GM19025 (cell line): Measurements from ENCODE around the gene SCD5.

Source experiments
- ATAC-seq: cut with Tn5 transposase; IDR thresholded peaks from one replicate; pipeline ENCODE4 v1.9.1; 2021; ENCODE audit warnings: mild to moderate bottlenecking, low read depth, moderate library complexity; ENCODE audit not compliant: unreplicated experiment

The SCD5 gene

DNA sequence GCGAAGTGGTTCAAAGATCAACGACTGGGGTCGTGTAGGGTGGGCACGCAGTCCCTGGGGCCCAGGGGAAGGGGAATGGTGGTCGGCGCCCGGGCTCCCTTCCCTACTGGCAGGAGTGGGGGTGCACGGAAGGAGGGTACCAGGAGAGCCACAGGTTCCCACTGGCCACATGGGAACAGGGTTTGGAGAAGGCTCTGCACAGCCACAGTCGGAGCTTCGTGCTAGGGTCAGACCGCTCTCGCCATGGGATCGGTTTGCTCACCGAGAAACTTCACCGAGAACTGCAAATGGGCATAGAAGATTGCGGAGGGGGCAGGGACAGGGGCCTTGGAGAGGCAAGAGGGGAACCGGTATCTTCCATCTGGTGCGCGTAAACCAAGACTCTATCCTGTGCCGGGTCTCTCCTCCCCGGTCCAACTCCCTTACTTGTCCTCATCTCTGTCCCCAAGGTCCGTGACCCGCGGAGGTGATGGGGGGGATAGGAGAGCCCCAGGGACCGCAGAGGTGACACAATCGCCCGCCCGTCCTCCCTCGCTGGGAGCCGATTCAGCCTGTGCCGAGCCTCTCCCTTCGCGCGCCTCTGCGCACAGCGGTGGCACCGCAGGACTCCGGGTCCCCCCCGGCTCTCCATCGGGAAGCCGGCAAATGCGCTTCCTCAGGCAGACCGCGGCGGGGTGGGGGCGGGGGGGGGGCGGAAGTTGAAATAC lies 1.0 kb downstream of the SCD5 start:
- no peak for ATAC-seq

DNA sequence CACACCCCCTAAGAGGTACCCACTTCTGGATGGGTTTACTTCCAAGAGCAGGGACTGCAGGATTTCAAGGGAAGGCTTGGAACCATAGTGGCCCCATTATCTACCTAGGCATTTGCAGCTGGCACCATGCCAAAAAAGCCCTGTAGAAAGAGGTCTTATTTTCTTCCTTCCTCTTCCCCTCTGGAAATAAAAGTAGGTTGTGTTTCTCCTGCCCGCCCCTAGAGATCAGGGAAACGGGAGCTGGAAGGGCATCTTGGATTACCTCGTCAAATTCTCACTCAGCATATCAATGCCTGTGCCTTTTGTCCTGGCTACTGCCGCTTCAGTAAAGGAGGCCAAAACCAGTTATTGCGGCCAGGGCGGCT lies 1.6 kb downstream of the SCD5 start:
- no peak for ATAC-seq

DNA sequence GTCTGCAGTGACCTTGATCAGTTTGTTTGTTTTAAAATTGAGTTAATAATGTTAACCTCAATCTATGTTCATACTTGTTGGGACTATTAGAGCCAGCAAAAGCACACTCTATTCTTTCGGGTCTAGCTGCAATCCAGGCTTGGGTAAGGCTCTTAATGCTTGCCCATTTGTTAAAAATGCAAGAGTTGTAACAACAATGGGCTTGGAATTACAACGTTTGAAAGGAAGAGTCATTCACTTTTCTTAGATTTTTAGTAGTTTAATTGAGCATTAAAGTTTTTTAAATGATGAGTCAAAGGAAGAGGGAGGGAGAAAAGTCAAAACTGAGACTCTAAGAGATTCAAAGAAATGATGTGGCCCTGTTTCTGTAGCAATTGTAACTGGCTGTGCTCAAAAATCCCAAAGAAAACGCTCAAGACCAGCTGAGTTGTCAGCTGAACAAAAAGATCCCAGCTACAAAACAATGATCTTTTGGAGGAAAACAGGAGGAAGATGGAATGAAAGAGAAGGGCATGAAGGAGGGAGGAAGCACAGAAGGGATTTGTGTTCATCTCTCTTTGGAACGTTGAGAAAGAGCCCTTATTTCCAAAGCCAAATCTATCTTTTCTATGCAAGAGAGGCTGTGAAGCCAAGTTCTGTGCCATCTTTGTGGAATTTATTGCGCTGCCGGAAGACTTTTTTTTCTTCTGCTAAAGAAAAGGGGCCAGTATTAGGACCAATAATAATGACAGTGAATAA lies 5.5 kb downstream of the SCD5 start:
- no peak for ATAC-seq

DNA sequence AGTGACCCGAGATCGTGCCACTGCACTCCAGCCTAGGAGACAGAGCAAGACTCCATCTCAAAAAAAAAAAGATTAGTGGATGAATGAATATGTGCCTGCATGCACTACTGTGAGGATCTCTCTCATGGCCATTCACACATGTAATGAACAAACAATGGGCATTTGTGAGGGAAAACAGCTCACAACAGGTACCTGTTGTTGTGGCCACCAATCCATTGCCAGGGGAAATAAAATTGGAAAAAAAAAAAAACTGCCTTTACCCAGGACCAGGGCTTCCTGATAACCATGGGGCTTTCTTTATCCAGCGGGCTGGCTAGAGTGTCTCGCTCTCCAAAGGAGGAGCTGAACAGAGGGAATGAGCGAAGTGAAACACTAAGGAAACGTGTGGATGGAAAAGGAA lies 7.4 kb downstream of the SCD5 start:
- ATAC-seq: no peak

DNA sequence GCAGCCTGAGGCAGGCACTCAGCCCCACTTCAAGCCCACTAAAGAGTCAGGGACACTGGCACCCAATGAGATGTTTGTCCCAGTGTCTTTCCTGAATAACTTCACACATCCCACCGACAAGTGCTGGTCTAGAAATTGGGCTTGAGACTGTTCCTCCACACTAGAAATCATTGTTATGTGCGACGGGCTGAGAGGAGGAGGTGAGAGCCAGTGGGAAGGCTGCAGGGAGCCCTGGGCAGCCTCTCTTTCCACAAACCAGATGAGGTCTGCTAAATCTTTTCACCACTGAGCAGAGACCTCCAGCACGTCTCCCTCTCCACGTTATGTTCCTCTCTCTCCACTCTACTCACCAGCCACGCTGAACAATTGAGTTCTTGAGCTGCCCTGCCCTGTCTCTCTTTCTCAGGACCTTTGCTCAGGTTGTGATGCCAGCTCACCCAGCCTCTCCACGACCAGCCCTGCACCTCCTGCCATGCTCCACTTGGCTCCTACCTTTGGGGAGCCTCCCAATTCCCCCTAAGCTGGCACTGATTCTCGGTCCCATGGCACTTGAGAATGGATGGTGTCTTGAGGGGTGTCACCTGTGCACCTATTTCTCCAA lies 8.4 kb downstream of the SCD5 start:
- ATAC-seq: no peak

DNA sequence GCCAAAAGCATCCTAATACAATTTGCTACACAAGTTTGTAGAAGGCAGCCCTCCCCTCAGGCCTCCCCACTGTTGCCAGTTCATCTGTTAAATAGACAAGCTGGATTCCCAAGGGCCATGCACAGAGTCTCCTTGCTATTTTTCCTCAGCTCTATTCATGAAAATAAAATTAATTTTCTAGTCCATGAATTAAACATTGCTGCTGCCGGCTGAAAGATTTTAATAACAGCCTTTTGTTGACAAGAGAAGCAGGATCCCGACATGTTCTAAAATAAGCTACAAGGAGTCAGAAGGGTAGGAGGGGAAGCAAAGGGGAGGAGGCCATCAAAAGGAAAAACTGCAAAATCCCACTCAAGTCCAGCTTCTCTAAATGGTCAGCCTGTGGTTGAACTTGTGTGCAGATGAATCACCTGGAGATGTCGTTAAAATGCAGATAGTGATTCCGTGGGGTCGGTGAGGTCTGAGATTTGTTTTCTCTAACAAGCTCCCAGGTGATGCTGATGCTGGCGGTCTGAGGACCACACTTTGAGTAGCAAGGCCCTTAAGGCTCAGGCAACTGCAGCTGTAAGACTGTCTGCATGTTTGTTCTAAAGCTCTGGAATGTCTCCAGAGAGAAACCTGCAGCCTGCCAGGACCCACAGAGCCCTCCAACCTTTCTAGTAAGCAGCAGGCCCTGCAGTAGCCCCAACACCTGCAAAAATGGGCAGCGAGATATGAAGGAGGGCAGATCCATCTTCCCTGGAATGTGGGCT lies 9.4 kb downstream of the SCD5 start:
- ATAC-seq: no peak

DNA sequence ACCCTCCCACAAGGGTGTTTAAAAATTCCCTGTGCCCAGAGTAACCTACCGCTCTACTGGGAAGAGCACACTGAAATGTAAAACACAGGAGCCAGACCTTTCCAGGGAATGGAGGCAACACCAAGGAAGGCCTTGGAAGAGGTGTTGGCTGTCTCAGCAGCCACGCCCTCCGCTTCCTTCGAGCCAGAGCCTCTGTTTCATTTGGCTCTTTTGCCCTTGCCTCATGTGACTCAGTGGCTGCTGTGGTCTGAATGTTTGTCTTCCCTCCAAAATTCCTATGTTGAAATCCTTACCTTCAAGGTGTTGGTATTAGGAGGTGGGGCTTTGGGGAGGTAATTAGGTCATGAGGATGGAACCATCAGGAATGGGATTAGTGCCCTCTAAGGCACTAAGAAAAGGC lies 11.3 kb downstream of the SCD5 start:
- no peak for ATAC-seq

DNA sequence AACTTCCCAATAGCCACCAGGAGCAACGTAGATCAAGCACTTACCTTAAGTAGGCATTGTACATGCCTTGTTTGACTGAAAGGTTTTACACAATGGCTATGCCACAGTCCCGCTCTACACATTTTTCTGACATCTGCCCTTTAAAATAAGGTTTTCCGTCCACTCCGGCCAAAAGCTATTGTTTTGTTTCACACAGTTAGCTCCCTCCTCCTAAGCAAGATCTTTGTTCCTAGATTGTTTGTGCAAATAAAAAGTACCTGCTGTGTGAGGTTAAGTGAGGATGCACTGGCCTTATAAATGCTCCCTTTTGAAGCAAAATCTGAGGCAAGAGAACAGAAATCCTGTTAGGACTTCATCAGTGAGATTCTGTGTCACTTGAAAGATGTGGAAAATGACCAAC lies 11.8 kb downstream of the SCD5 start:
- no peak for ATAC-seq

DNA sequence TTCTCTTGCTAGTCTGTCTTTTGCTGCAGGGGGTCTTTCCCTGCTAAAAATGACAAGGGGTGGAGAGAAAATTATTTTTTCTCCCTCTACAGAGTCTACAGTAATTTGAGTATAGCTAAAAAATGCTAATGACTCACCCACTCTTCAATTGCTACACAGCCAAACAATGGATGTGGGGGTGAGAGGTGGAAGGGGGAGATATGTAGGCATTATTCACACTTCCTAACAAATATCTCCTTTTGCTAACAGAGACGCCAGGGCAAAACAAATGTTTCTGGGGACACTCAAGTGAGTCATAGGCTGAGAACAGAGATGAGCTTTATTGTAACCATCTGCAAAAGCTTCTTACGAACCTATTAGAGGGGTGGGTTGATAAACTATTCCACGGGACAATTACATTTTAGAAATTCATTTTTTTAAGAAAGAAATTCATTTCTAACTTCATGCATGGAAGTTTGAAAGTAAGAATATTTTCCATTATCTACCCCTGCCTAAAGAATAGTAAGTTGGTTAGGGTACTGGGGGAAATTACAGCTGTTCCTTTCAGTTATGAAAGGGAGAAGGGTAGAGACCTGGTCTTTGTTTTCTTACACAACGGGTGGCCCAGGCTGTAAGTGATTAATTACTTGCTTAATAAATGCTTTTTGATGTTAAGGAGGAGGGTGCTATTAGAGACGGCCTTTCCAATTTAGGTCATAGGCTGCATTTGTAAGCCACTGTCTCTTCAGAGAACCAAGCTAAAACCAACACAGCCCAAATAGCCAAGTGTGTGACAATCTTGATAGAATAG lies 12.8 kb downstream of the SCD5 start:
- no peak for ATAC-seq

DNA sequence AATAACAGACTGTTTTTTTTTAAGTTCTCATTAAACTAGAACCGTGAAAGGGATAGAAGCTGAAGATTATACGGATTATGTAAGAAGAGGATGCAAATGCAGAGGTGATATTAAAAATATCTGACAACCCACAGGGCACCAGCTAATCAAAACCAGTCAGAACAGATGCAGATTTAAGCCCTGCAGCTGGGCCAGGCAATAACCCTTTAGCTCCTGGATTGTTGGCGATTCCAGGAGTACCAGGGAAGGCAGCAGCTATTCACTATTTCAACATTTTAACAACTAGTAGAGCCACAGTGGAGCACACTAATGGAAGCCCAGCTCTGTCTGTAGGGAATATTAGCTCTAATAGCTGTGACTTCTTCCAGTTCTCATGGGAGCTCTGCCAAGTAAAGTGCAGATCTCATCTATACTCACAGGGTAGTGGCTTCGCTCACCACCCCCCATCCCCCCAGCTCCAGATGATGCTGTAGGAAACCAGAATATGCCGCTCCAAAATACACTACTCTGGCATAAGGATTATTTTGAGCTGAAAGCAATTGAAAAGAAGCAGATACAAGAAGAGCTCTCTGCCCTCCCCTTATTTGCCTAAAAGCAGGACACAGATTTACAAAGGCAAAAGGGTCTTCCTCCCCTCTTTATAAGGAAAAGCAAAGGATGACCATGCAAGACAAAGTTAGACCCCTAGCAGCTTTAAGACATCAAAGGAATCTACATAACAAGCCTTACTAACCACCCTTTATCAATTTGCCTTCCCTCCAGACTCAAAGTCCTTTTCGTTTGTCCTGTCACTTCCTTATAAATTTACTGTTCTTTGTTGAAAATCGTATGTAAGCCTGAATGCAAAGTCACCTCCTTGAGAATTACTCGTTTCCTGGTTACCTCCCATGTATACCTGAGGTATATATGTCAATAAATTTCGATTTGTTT lies 13.7 kb downstream of the SCD5 start:
- ATAC-seq: no peak

DNA sequence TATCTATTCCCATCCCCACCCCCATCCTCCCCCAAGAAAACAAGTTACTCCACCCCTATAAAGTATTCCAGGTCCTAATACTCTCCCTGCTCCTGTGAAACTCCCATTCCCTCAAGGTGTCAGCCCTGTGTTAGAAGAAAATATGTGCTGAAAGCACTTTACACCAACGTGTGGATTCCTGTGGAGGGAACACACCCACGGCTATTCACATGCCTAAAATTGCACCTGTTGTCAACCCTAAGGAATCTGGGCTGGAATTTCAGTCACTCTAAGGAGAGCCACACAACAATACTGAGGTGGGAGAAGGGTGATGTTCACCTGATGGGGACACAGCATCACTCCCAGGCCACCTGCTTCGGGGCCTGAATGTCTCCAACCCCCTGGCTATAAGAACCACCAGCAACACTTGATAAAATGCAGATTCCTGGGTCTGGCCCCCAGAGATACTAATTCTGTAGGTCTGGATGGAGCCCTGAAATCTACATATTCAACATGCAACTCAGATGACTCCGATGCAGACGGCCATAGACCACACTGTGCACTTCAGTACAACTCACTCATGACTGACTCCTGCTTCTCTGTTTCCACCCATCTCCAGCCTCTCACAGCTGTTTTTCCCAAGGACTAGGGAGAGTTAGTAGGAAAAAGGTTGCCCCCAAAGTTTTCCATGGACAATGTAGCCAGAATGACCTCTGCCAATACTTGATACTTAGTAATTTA lies 15.8 kb downstream of the SCD5 start:
- no peak for ATAC-seq

DNA sequence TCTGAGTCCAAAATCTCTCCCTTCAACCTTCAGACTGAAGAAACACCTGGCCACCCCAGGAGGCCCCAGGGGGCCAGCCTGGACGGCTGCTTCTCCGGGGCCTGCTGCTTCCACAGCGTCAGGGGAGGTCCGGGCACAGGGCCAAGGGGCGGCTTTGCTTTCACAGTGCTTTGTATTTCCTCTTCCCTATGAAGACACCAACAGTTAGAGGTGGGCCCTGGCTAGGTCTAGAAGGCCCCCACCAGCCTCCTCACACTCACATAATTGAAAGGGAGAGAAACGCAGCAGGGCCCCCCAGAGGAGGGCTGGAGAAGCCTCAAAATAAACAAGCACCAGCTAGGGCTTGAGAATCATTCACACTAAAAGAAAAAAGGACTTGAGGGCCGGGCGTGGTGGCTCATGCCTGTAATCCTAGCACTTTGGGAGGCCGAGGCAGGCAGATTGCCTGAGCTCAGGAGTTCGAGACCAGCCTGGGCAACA lies 17.8 kb downstream of the SCD5 start:
- no peak for ATAC-seq

DNA sequence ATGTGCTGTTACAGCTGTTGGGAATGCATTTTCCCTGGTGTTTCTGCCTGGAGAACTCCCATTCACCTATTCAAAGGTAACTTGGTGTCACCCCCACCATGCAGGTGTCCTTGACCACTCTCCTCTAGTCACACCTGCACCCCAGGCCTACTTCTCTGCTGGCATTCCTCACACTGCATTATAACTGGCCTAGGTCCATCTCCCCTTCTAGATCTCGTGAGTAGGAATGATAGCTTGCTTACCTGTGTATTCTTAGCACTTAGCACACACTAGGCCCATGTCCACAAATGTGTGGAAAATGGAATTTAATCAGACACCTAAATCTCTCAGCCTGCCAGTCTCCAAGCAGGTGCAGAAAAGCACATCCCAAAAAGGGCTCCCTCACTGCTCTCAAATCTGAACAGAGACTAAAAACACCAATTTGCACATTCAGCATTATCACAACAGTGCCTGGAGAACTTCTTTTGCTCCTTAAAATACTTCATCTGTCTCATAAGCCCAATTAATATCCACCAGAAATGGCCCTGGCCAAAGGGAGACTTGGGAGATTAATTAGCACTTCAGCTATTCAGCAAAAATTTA lies 18.3 kb downstream of the SCD5 start:
- ATAC-seq: no peak

DNA sequence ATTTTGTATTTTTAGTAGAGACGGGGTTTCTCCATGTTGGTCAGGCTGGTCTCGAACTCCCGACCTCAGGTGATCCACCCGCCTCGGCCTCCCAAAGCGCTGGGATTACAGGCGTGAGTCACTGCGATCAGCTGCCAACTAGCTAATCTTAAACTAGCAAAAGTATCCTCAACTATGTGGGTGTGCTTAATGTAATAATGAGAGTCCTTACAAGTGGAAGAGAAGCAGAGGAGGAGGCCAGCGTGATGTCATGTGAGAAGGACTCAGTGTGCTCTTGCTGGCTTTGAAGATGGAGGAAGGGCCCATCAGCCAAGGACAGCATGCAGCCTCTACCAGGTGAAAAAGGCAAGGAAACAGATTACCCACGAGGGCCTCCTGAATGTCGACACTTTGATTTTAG lies 19.6 kb downstream of the SCD5 start:
- ATAC-seq: no peak

DNA sequence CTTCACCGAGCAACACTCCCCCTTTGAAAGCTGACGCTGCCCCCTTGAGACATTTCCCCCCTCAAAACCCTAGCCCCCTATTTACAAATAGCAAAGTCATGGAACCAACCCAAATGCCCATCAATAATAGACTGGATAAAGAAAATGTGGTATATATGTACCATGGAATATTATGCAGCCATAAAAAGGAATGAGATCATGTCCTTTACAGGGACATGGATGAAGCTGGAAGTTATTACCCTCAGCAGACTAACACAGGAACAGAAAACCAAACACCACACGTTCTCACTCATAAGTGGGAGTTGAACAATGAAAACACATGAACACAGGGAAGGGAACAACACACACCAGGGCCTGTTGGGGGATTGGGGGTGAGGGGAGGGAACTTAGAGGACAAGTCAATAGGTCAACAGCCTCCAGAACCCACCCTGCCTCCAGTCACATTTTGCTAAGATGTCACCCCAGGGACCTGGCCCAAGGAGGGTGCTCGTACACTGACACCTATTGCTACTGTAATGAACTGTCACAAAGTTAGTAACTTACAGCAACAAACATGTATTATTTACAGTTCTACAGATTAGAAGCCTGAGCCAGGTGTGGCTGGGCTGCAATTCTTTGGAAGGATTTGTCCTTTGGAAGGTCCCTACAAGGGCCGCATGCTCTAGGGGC lies 20.6 kb downstream of the SCD5 start:
- ATAC-seq: no peak

DNA sequence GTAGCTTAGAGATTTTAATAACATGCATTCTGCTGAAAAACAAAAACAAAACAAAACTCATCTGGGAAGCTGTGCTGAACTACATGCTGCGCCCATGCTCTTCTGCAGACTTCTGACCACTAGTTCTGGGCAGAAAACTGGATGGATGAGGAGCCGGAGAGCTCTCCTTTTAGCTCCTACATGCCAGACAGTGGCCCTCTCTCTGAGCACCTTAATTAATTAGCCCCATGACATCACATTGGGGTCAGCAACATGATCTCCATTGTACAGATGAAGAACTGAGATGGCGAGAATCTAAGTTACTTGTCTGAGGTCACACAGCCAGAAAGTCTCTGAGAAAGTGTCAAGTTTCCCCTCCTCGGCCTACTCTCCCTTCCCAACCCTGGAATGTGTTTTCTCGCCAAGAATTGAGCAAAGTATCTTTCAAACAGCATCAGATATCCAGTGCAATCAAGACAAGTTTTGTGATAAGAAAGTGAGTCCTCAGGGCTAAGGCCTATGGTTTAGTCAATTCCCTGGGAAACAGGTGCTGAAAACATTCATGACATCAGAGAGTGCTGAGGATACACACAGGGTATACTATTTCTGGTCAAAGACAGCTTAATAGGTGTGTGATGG lies 21.6 kb downstream of the SCD5 start:
- ATAC-seq: no peak

DNA sequence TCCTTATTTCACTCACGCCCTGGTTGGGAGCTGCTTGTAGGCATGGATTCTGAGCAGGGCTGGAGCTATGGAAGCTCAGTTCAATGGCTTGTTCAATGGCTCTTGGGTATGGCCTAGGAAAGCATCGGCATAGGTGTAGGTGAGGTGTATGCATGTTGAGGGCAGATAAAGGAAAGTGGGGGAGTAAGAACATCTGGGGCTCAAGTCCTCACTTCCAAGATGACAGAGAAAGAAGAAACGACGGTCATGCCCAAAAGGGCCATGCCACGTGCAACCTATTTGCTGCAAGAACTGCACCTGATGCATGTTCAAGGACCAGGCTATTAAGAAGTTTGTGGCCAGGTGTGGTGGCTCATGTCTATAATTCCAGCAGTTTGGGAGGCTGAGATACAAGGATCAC lies 23.4 kb downstream of the SCD5 start:
- ATAC-seq: no peak
